H9 (cell line): ENCODE data around the gene ZNF79. TPM values are rescaled to one million over a fixed set of nuclear protein-coding genes. Genes with fewer than 3 reads are reported as not detected.

ENCODE experiments used
- DNase-seq: peaks from one replicate; pipeline ENCODE4 v3.0.0-alpha.2; 2017
- H2AFZ ChIP-seq: one replicate; pipeline ENCODE4 v1.6.1; 2013; ENCODE audit warnings: mild to moderate bottlenecking, low read length, control low read depth, moderate library complexity
- H2AK5ac ChIP-seq: 2 replicates; pipeline ENCODE4 v1.6.1; 2013; ENCODE audit warnings: low read length, control low read depth, mixed read lengths; ENCODE audit not compliant: insufficient read length
- H2BK120ac ChIP-seq: one replicate; pipeline ENCODE4 v1.6.1; 2013; ENCODE audit warnings: low read depth, mild to moderate bottlenecking, low read length, control low read depth, inconsistent platforms; ENCODE audit not compliant: poor library complexity, severe bottlenecking
- H2BK12ac ChIP-seq: 2 replicates; pipeline ENCODE4 v1.6.1; 2013; ENCODE audit warnings: low read length, control low read depth, mixed read lengths, low read depth; ENCODE audit not compliant: insufficient read length
- H2BK15ac ChIP-seq: 2 replicates; pipeline ENCODE4 v1.6.1; 2013; ENCODE audit warnings: low read depth, low read length, control low read depth
- H2BK20ac ChIP-seq: one replicate; pipeline ENCODE4 v1.6.1; 2013; ENCODE audit warnings: low read depth, mild to moderate bottlenecking, low read length, control low read depth, inconsistent platforms; ENCODE audit not compliant: poor library complexity, severe bottlenecking
- H2BK5ac ChIP-seq: 2 replicates; pipeline ENCODE4 v1.6.1; 2013; ENCODE audit warnings: low read length, control low read depth, mixed read lengths; ENCODE audit not compliant: insufficient read length
- H3K14ac ChIP-seq: 2 replicates; pipeline ENCODE4 v1.6.1; 2013; ENCODE audit warnings: low read length, control low read depth; ENCODE audit not compliant: insufficient read depth
- H3K18ac ChIP-seq: 2 replicates; pipeline ENCODE4 v1.6.1; 2013; ENCODE audit warnings: low read depth, mild to moderate bottlenecking, mixed read lengths, low read length, control low read depth; ENCODE audit not compliant: insufficient read length
- H3K23ac ChIP-seq: 2 replicates; pipeline ENCODE4 v1.6.1; 2013; ENCODE audit warnings: low read length, control low read depth, mixed read lengths, low read depth; ENCODE audit not compliant: insufficient read length
- H3K23me2 ChIP-seq: 2 replicates; pipeline ENCODE4 v1.6.1; 2013; ENCODE audit warnings: low read depth, mild to moderate bottlenecking, mixed read lengths, low read length, control low read depth; ENCODE audit not compliant: insufficient read length, poor library complexity, severe bottlenecking
- H3K27ac ChIP-seq: 2 replicates; pipeline ENCODE4 v1.5.1; 2013; ENCODE audit warnings: low read length, control low read depth, mixed read lengths, low read depth; ENCODE audit not compliant: insufficient read length
- H3K27me3 ChIP-seq: 2 replicates; pipeline ENCODE4 v1.6.1; 2013; ENCODE audit warnings: low read length, control low read depth, inconsistent platforms; ENCODE audit not compliant: insufficient read depth
- H3K4ac ChIP-seq: 2 replicates; pipeline ENCODE4 v1.6.1; 2013; ENCODE audit warnings: low read depth, mild to moderate bottlenecking, control low read depth, inconsistent platforms, low read length, moderate library complexity
- H3K4me1 ChIP-seq: 2 replicates; pipeline ENCODE4 v1.6.1; 2013; ENCODE audit warnings: low read length, control low read depth, inconsistent platforms; ENCODE audit not compliant: insufficient read depth
- H3K4me2 ChIP-seq: 2 replicates; pipeline ENCODE4 v1.6.1; 2013; ENCODE audit warnings: low read length, control low read depth, mixed read lengths; ENCODE audit not compliant: insufficient read length, insufficient read depth
- H3K56ac ChIP-seq: 2 replicates; pipeline ENCODE4 v1.6.1; 2013; ENCODE audit warnings: low read depth, mild to moderate bottlenecking, mixed read lengths, low read length, control low read depth; ENCODE audit not compliant: insufficient read length
- H3K79me1 ChIP-seq: 2 replicates; pipeline ENCODE4 v1.6.1; 2013; ENCODE audit warnings: low read depth, mild to moderate bottlenecking, moderate library complexity, low read length, control low read depth, inconsistent platforms; ENCODE audit not compliant: insufficient read depth, poor library complexity, severe bottlenecking
- H3K79me2 ChIP-seq: 2 replicates; pipeline ENCODE4 v1.6.1; 2013; ENCODE audit warnings: low read length, control low read depth, inconsistent platforms; ENCODE audit not compliant: insufficient read depth
- H3K9ac ChIP-seq: 2 replicates; pipeline ENCODE4 v1.6.1; 2013; ENCODE audit warnings: low read length, control low read depth, mixed read lengths; ENCODE audit not compliant: insufficient read length; ENCODE audit errors: extremely low read depth
- H3K9me3 ChIP-seq: one replicate; pipeline ENCODE4 v1.6.1; 2013; ENCODE audit warnings: low read depth, low read length, inconsistent platforms; ENCODE audit not compliant: control insufficient read depth
- H3T11ph ChIP-seq: one replicate; pipeline ENCODE4 v1.6.1; 2013; ENCODE audit warnings: mild to moderate bottlenecking, low read length, control low read depth, inconsistent platforms
- H4K20me1 ChIP-seq: one replicate; pipeline ENCODE4 v1.6.1; 2013; ENCODE audit not compliant: control insufficient read depth, insufficient read length, insufficient read depth
- H4K5ac ChIP-seq: 2 replicates; pipeline ENCODE4 v1.6.1; 2013; ENCODE audit warnings: low read depth, mild to moderate bottlenecking, mixed read lengths, low read length, control low read depth; ENCODE audit not compliant: insufficient read length
- H4K8ac ChIP-seq: replicated peaks from 2 replicates; pipeline ENCODE4 v1.6.1; 2013; ENCODE audit warnings: low read length, control low read depth, mixed read lengths, low read depth; ENCODE audit not compliant: insufficient read length
- H4K91ac ChIP-seq: 2 replicates; pipeline ENCODE4 v1.6.1; 2013; ENCODE audit warnings: low read depth, mild to moderate bottlenecking, moderate library complexity, mixed read lengths, low read length, control low read depth; ENCODE audit not compliant: insufficient read length
- H3K27ac Mint-ChIP-seq, 3 experiments: 2 replicates in 2 of 3; 3 replicates in 1 of 3; pipeline ENCODE4 v1.8.0; 2020 to 2021; ENCODE audit warnings: mixed read lengths in 3 of 3, mild to moderate bottlenecking in 1 of 3, moderate library complexity in 1 of 3
- H3K27me3 Mint-ChIP-seq: 2 replicates; pipeline ENCODE4 v1.8.0; 2021; ENCODE audit warnings: low read depth, mild to moderate bottlenecking, moderate library complexity, mixed read lengths
- H3K36me3 Mint-ChIP-seq, 3 experiments: 2 replicates in 2 of 3; 3 replicates in 1 of 3; pipeline ENCODE4 v1.8.0; 2020 to 2021; ENCODE audit warnings: low read depth in 3 of 3, mixed read lengths in 3 of 3; ENCODE audit not compliant: insufficient read depth in 1 of 3
- H3K4me1 Mint-ChIP-seq, 2 experiments: 2 replicates each; pipeline ENCODE4 v1.8.0; 2020; ENCODE audit warnings: mixed read lengths in 2 of 2
- H3K4me3 Mint-ChIP-seq, 2 experiments: 2 replicates in 1 of 2; 3 replicates in 1 of 2; pipeline ENCODE4 v1.8.0; 2020 to 2021; ENCODE audit warnings: mild to moderate bottlenecking in 2 of 2, mixed read lengths in 2 of 2, moderate library complexity in 1 of 2
- H3K9me3 Mint-ChIP-seq, 2 experiments: 2 replicates in 1 of 2; 3 replicates in 1 of 2; pipeline ENCODE4 v1.8.0; 2020; ENCODE audit warnings: mild to moderate bottlenecking in 2 of 2, mixed read lengths in 2 of 2, moderate library complexity in 1 of 2
- WGBS: extraction: QIAGEN DNeasy Blood & Tissue Kit; methylation state at CpG from one replicate; pipeline ENCODE4 v1.1.7; 2013; ENCODE audit warnings: missing lambda C conversion rate, low lambda C conversion rate, mixed read lengths; ENCODE audit not compliant: insufficient read length; ENCODE audit errors: extremely low coverage; 5-methylcytosine and 5-hydroxymethylcytosine counted together
- total RNA-seq: library from RNA; stranded (reverse); gene quantifications from 2 replicates; pipeline ENCODE4 v1.2.1, GENCODE V29; 2021
- TF ChIP-seq, protein P1 (sequence below): fragments of 200-600 bp; sonication (generic); conservative IDR thresholded peaks from 3 replicates; pipeline ENCODE4 v1.8.0; 2021; ENCODE audit warnings: antibody characterized with exemption, mild to moderate bottlenecking

Gene ZNF79
- total RNA-seq, 1 experiment from 2014 or later = 11.5 TPM

DNA sequence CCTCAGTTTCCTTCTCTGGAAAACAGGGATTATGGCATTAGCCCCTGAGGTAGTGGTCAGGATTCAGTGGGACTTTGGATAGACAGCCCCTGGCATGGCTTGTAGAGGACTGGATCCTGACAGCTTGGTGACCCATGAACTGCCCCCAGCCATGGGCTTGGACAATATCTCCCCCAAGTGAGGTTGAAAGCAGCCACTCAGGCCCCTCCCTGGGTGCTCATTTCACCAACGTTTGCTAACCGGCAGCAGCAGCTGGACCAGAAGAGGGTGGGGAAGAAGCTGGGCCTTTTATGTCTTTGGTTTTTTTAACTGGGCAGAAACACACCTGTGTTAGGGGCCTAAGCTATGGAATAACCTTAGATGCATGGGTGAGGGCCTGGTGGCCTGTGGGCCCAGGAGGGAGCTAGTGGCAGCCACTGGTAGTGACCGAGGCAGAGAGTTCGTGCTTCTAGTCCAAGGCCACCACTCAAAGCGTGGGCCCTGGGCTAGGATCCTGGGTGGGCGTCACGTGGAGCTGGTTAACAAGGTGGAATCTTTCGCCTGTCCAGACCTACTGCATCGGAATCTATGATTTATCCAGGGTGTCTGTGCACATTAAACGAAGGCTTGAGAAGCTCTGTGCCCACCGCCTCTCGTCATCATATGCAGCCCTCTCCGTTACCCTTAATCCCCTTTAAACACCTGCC, 25.3 kb upstream of the ZNF79 start:
- Histone ChIP-seq H3K9me3 (no peaks in the 10 kb centered on the region), H4K91ac (no peak overlapping the region), H3K56ac (no peak overlapping the region), H2BK15ac (no peak overlapping the region), H4K8ac (no peak overlapping the region), H2AK5ac (no peak overlapping the region), H2AFZ (no peak overlapping the region), H2BK12ac (no peak overlapping the region), H4K5ac (no peak overlapping the region), H3T11ph (no peak overlapping the region), H3K27me3 (no peaks in the 10 kb centered on the region), H3K27ac (no peak overlapping the region), H3K4ac (no peak overlapping the region), H3K18ac (no peak overlapping the region), H3K79me2 (no peaks in the 10 kb centered on the region), H3K23me2 (peaks cover 11% of the 10 kb centered on the region), H2BK120ac (no peak overlapping the region), H3K79me1 (no peaks in the 10 kb centered on the region), H4K20me1 (no peaks in the 10 kb centered on the region), H3K4me1 (no peaks in the 10 kb centered on the region), H2BK20ac (no peak overlapping the region), H2BK5ac (no peak overlapping the region), H3K9ac (no peak overlapping the region), H3K14ac (no peak overlapping the region), H3K23ac (no peak overlapping the region), H3K4me2 (peak overlapping the region; percentile 64)
- no peak overlapping the region; a peak in 1 of 7 replicates for H3K27ac Mint-ChIP-seq
- no peaks in the 10 kb centered on the region for H3K9me3 Mint-ChIP-seq
- TF ChIP-seq, protein P1, sequence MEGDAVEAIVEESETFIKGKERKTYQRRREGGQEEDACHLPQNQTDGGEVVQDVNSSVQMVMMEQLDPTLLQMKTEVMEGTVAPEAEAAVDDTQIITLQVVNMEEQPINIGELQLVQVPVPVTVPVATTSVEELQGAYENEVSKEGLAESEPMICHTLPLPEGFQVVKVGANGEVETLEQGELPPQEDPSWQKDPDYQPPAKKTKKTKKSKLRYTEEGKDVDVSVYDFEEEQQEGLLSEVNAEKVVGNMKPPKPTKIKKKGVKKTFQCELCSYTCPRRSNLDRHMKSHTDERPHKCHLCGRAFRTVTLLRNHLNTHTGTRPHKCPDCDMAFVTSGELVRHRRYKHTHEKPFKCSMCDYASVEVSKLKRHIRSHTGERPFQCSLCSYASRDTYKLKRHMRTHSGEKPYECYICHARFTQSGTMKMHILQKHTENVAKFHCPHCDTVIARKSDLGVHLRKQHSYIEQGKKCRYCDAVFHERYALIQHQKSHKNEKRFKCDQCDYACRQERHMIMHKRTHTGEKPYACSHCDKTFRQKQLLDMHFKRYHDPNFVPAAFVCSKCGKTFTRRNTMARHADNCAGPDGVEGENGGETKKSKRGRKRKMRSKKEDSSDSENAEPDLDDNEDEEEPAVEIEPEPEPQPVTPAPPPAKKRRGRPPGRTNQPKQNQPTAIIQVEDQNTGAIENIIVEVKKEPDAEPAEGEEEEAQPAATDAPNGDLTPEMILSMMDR = no peak
- H3K36me3 Mint-ChIP-seq = peaks cover 1 to 14% (median 7%) of the 10 kb centered on the region in 3 experiments; a peak in 5 of 7 replicates
- H3K27me3 Mint-ChIP-seq = peaks cover 11% of the 10 kb centered on the region
- peaks cover 10 to 14% of the 10 kb centered on the region in 2 experiments for H3K4me1 Mint-ChIP-seq
- no CpG with 5 or more reads among the region's 13 CpGs for WGBS
- no peak for DNase-seq
- peak overlapping the region; percentile 68 to 87 for H3K4me3 Mint-ChIP-seq
